ENCODE measurements around the gene CELF2.

CELF2 gene

DNA sequence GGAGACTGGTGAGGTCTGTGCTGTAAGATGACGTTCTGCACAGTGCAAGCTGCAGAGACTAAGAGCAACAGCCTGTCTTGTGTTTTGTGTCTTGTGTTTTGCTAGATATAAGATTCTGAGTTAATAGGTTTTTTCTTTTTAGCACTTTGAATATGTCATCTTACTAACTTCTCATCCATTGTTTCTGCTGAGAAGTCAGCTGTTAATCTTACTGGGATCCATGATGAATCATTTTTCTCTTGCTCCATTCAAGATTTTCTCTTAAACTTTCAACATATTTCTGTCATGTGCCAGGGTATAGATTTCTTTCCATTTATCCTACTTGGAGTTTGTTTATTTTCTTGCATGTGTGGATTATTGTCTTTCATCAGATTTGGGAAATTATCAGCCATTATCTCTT lies 290.3 kb downstream of the CELF2 start:
- no peak for DNase-seq

DNA sequence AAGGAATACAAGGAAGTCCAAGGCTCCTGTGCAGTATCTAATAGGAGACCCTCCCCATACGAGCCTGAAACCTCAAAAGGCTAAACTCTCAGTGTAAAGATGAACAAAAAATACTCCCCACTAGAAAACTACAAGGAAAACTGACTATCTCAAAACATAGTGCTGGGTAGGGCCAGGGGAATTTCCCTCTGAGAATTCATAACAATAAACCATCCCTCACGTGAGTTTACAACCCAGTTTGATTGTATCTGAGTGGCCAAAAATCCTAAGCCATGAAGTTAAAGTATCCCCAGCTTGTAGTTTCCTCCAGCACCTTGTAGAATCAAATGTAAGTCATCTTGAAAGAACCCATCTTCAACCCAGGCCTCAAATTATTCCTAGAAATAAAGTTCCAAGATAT lies 293.4 kb downstream of the CELF2 start:
- no peak for DNase-seq

- DNase-seq, result no peak
Observed at GRCh38 chr10:11313463-11313862, 295.8 kb downstream of the CELF2 start.

DNA sequence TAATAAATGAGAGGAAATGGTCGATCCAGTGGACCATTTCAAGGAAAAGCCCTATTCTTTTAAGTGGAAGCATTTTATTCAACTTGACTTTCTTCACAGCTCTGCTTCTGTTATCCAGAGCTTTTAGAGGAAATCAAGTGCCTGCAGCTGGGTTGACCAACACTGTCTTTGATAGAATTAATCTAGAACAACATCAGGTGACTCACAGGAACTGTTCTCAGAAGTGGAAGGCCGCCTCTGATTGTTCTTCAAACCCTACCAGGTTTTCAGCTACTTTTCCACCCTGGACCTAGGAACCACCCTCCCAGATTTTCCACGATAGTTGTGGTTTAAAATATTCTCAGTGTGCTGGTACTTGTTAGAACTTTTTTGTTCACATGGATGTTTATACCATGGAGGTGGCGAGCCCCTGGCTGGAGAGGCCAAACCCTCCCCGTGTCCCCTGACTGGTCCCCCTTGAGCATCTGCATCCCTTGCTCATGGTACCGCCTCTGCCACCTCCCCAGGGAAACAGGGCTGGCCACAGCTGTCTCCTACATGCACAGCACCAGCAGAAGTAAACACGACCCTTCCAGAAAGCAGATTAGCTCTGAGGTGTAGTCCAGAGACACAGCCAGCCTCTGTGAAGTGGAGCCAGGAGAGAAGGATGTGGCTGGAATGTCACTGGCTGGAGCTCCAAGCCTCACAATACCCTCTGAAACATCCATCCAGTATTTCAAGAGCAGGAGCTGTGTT lies 300.4 kb downstream of the CELF2 start:
- DNase-seq, result no peak

GRCh38 chr10:11318826-11319598 lies 301.3 kb downstream of the CELF2 start:
- DNase-seq, result peak in 1 of 2 donors; percentile 4

DNA sequence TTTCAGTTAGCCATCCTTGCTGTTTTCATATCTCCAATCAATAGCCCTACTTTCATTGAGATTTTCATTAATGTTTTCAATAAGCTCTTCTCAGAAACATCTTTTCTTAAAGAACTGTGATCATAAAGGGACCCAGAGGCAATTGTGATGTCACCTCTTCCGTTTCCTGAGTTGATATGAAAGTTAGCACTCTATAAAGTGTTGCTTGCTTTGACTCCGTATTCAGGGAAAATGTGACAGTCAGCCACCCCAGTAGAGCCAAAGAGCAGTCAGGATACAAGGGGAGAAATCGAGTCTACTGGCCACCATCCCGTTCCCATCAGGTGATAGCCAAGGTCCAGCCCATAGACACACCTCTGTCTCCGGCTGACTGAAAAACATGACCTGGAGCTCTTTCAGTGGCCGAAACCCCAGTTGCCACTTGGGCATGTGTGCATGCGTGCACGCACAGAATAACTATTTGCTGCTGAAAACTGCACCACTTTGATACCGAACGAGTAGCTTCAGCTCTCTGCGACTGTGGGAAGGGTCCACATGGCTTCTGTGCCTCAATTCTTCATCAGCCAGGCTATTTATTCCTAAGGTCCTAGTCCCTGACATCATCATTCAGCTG lies 302.4 kb downstream of the CELF2 start:
- DNase-seq, result peak; percentile 5 to 28

DNA sequence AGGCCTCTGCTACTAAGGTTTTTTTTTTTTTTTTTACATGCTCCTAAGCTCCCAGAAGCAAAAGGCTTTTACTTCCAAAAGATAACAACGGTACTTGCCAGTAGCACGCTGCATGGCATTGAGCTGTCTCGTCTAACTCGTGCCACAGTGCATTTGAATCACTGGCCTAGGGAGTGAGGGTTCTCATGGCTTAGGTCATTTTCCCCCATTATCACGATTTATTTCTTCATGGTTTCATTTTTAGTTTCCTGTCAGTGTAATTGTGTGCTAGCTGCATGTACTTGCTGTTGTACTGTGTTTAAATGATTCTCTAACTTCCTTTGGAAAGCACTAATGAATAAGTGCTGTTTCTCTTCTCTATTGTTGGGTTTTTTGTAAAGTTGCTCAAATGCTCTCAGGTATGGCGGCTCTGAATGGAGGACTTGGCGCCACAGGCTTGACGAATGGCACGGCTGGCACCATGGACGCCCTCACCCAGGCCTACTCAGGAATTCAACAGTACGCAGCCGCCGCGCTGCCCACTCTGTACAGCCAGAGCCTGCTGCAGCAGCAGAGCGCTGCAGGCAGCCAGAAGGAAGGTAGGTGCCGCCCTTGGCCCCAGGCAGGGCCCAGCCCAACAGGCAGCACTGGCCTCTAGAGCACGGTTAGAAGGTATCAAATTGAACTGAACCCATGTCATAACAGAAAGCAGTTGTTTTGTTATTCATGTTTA lies 303.3 kb downstream of the CELF2 start:
- peak in 1 of 2 donors; percentile 8 for DNase-seq

DNA sequence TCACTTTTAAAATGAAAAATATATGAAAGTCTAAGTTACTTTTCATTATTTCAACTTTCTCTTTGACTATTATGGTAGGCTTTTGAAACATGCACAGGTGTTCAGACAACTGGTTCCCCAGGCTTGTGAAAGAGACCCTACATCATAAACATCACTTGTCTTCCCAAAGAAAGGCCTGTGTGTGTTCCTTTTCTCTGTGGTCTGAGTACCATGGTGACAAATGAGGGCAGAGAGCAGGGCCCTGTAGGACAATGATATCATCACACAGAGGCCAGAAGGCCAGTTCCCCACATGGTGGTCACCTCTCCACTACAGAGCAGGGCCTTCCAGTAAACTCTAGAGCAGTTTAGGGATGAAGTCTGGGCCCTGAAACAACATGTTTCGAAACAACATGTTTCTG lies 305.0 kb downstream of the CELF2 start:
- DNase-seq, result peak in 1 of 2 donors; percentile 4

DNA sequence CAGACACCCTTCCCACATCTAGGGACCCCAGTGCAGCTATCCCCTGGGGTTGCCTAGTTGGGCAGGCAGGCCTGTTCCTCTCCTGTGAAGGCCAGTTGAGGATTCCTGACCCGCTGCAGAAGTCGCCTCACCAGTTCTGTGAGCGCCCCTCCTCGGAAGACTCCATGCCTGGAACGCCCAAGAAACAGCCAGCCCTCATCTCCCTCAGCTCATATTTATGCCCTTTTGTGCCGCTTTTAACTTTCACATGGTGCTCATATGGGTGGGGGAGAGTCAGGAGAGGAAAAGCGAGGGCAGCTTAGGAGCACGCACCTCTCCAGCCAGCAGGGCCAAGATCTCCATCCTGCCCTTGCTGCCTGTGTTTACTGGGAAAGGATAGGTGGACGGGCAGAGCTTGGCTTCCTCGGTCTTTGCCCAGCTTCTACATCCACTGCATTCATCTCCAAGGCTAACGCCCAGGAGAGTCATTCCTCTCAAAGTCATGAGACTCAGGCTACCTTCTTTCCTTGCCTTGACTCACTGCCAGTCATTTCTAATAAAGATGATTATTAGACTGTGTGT lies 307.2 kb downstream of the CELF2 start:
- peak in 1 of 2 donors; percentile 8 for DNase-seq

DNA sequence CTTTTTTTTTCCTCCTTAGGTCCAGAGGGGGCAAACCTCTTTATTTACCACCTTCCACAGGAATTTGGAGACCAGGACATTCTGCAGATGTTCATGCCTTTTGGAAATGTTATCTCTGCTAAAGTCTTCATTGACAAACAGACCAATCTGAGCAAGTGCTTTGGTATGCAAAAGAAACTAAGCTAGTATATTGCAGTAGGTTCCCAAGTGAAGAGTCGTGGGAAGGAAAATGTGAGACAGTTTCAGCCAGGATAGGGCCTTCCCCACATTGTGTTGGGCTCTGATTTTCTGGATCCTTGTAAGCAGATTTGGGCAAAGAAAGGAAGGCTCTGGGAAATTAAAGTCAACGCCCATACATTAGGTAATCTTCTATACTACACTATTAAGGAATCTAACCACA lies 308.1 kb downstream of the CELF2 start:
- no peak for DNase-seq

DNA sequence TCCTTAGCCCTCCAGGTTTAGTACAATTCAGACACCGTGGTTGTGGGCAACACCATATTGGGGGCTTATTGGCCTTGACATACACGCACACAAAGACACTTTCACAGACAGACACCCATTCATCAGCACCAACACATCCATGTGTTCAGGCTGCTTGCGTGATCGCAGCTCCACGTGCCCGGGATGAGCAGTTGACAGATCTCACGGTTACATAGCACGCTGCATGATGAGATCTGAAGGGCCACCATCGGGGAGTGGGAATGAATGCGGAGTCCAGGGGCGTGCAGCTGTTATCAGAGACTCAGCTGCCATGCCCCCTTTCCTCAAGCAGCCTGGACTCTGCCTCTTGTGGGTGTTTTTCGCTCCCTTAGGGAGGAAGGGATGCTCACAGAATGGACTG lies 308.6 kb downstream of the CELF2 start:
- peak in 1 of 2 donors; percentile 9 for DNase-seq

- DNase-seq, result peak in 1 of 2 donors; percentile 9
Observed at GRCh38 chr10:11326913-11327616, 309.4 kb downstream of the CELF2 start.

GRCh38 chr10:11328264-11329061 lies 310.8 kb downstream of the CELF2 start:
- peak in 1 of 2 donors; percentile 3 for DNase-seq

- DNase-seq, result no peak
Observed at GRCh38 chr10:11329062-11329673, 311.5 kb downstream of the CELF2 start.

DNA sequence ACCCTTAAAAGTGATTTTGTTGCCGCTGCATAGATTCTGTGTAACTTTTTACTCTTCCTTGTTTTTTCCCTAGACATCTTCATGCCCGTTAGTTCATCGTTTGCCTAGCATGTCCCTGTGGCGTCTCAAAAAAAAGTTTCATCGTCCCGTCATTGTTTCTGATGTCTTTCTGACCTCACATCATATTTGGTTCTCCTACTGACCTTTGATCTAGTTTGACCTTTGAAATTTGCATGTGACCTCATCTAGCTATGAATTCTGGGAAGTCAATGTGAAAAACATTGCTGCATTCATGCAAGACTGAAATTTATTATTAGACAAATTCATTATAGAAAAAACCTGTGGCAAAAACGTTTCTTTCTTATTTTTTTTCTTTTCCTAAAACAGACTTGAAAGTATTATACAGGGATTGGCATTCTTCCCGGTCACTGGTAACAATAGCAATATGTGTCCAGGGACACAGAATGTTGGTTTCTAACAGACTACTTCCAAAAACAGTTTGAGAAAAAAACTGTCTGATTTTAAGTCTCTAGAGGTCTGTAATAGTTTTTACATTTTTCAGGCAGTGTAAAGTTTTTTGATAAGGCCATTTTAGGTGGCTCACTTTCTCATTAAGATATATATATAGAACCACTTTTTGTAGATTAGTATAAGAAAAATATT lies 312.8 kb downstream of the CELF2 start:
- no peak for DNase-seq

DNA sequence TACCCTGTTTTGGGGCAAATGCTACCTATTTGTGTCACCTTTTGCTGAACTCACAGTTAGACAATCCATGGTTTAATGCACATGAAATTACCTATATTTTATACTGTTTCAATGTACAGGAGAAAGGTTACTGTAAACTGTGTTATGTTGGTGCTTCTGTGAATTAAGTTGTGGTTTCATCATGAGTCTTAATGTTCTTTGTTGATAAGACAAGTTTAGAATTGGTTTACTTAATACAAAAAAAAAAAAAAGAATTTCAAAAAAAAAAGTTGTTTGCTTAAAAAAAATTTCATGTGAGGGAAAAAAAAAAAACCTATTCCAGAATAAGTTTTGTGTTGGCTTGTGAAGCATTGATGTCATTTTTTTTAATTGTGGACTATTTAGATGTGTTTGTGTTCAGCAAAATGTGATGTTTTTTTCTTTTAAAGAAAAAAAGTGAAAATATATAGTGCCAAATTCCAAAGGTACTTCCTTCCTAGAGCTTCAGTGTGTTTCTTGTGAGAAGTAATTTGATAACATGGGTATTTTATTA lies 313.4 kb downstream of the CELF2 start:
- DNase-seq, result no peak

GRCh38 chr10:11331726-11332125 lies 314.1 kb downstream of the CELF2 start:
- no peak for DNase-seq

GRCh38 chr10:11332846-11333245 lies 315.2 kb downstream of the CELF2 start:
- no peak for DNase-seq

- DNase-seq, result no peak
Observed at GRCh38 chr10:11334436-11334835, 316.8 kb downstream of the CELF2 start.

DNA sequence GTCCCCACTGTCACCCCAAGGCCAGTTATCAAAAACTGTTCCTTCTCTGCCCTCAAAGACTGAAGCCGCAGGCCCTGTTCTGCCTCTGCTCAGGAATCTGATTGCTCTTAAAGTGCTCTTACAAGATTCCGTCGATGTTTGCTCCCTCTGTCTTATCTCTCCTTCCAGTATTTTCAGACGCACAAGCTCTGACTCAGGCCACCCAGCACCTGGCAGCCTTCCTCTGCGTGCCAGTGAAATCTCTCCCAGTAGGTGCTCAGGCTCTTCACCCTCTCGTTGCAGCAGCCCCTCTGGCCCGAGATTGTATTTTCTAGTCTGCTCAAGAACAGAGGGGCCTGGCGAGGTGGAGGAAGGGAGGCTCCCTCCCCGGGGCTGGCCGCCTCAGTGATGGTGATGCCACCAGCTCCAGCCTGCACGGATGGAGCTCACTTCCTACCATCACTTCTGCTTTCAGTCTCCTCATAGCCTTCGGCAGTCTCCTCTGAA lies 317.5 kb downstream of the CELF2 start:
- peak in 1 of 2 donors; percentile 30 for DNase-seq
